SIG-M5 (cell line): ENCODE data around the gene DNAJB8.

Experiments
- DNase-seq: peaks from one replicate; lab custom pipeline; 2025; lab: John Stamatoyannopoulos, UW

Gene DNAJB8

DNA sequence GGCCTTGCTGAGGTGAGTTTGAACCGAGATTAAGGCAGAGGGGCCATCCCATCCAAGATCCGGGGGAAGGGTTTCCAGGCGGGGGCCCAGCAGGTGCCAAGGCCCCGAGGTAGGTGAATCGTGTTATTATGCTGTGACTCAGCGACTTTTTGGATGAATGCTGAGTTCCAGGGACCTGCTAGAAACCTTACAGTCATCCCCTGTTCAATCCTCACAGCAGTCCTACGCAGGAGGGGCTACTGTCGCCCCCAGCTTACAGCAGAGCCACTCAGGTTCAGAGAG lies 40.9 kb downstream of the DNAJB8 start:
- DNase-seq = no peak

DNA sequence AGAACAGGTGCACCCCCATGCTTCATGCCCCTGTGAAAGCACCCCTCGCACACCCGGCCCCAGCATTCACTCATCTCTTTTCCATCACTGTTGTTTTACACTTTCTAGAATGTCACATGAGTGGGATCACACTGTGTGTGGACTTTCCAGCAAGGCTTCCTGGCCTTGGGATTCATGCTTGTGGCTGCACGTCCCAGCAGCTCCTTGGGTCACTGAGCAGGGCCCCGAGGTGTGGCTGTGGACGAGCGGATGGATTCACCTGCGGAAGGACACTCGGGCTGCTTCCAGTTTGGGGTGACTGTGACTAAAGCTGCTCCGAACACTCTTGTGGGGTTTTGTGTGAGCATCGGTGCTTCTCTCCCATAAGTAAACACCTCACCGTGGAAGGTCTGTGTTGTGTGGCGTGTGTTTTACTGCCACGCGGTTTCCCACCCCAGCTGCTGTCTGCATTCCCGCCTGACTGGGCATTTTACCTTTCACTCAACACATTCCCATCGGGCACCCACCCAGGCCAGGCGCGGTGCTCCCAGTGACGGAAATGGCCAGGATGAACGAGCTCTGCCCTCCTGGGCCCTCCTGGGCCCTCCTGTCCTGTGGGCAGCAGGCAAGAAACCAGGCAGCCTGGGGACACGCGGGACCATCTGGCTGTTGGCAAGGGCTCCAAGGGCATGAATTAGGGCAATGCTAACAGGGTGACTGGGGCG lies 41.4 kb downstream of the DNAJB8 start:
- DNase-seq = no peak

DNA sequence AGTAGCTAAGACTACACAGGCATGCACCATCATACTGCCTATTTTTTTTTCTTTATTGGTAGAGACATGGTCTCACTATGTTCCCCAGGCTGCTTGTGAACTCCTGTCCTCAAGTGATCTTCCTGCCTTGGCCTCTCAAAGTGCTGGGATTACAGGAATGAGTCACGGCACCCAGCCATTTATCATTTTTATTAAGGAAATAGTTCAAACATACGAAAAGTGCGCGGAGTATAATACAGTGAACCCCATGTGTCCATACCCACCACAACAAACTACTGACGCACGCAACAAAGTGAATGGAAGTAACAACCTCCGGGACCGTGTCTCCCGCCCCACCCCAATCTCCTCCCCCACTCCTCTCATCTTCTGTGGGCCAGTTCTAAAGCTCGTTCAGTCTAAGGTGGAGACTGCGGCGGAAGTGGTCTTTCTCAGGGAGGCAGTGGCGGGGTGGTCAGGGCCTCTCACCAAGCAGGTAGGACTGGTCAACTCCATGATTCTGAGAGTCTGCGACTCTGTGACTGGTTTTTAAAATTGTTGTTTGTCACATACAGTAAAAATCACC lies 42.1 kb downstream of the DNAJB8 start:
- DNase-seq = no peak

DNA sequence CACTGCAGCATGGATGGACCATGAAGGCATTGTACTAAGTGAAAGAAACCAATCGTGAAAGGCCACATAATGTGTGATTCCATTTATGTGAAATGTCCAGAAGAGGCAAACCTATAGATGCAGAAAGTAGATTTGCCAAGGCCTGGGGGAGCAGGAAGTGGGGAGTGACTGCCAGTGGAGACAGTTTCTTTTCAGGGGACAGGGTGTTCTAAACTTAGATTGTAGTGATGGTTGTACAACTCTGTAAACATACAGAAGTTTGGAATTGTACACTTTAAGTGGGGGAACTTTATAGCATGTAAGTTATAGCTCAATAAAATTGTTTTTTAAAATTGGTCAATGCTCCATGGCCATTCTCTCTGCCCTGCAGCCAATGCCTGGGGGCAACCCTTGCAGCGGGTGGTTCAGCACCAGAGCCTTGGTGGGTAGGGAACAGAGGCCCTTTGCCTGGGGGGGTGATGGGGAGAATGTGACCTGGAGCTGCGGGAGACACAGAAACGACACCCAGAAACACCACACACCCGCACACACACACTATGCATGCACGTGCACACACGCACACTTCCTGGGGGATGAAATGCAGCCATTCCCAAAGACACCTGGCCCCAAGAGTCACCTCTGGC lies 43.1 kb downstream of the DNAJB8 start:
- no peak for DNase-seq

DNA sequence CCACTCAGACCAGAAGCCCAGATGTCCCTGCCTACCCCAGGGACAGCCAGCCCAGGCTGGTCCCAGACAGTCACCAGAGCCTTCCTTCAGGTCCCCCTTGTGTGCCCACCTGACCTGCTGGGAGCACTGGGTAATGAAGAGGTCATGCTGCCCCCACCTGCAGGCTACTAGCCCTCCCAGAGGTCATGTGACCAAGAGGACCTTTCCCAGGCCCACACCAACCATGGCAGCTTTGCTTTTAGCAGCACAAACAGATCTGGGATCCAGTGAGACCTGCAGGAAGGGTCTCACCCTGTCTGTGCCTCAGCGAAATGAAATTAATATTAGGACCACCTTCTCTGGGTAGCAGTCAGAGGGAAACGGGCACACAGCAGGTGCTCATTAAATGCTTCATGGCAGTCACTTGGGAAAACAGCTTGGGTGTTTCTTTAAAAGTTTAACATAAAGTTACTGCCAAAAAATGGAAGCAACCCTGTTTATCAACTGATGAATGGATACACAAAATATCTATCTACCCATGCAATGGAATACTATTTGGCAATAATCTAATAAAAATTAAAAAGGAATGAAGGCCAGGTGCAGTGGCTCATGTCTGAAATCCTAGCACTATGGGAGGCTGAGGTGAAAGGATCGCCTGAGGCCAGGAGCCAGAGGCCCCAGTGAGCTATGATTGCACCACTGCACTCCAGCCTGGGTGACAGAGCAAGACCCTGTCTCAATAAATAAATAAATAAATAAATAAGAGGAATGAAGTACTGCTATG lies 43.7 kb downstream of the DNAJB8 start:
- no peak for DNase-seq

DNA sequence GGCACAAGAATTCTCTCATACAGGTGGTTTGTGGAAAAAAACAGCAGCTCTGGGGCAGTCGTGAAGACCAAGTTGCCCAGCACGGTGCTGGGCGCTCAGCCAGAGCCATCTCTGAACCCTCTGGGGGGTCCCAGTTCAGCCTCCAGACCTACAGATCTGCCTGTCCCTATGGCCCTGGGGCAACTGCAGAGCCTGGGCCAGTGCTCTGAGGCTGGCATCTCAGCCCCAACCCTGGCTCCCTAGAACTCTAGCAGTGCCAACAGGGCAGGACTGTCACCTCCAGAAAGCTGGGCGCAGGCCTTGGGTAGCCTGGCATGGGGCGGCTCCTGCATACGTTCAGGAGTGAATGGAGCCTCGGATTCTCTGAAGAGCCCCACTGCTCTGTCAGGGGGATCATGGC lies 44.7 kb downstream of the DNAJB8 start:
- DNase-seq = no peak

DNA sequence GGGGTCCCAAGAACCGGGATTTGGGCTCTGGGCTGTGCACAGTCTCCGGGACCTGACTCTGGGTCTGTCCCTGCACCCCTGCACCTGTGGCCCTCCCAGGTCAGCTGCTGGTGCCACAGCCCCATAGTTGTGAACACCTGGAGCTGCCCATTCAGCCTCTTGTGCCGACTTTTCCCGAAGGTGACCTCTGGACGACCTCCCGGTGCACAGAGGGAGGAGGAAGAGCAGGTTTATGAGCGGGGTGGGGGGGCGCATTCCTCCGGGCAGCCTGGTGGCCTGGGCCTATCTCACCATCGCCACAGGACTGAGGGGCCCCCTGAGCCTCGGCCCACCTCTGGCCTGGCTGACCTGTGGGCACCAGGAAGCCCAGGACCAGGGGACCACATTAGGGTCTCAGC lies 45.3 kb downstream of the DNAJB8 start:
- no peak for DNase-seq

DNA sequence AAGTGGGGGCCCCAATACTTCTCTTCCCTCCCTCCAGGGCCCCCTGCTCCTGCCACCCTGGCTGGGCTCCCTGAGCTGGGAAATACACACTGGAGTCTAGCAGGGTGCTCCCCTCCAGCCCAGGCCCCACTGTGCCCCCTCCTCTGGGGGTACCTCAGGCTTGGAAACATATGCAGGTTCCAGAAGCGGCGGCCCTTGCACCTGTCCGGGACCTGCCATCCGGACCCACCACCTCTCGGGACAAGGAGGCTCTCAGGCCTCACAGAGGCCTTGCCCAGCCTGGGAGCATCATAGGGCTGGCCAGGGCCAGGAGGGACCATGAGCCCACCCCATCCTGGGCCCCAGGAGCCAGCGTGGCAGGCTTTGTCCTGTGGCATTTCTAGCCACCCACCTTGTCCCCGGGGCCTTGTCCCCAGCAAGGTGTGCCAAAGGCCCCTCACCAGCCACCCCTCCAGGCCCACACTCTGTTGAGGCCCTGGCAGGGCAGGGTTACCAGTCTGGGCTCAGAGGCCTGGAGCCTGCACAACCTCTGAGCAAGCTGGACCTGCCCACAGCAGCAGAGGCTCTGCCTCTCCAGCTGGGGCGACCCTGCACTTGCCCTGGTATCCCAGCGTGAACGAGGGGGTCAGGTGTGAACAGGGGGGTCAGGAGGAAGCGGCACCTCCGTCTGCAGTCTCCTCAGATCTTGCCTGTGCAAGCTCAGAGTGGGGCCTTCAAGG lies 45.8 kb downstream of the DNAJB8 start:
- DNase-seq = no peak

DNA sequence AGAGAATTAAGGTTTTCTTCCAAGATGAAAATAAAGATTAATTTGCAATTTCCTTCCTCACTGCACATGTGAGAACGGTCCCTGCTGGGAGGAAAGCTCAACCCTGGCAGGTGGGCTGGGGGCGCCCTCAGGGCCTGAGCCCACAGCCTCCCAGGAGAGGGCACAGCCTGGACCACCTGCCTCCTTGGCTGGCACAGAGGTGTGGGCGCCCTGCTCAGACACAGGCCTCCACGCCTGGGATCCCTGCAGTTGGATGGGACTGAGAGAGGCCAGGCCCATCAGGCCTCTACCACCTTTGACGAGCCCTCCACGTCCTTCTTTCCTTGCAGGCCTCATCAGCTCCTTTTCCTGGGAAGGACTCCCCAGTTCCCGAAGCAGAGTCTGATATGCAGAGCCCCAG lies 46.4 kb downstream of the DNAJB8 start:
- DNase-seq = no peak

DNA sequence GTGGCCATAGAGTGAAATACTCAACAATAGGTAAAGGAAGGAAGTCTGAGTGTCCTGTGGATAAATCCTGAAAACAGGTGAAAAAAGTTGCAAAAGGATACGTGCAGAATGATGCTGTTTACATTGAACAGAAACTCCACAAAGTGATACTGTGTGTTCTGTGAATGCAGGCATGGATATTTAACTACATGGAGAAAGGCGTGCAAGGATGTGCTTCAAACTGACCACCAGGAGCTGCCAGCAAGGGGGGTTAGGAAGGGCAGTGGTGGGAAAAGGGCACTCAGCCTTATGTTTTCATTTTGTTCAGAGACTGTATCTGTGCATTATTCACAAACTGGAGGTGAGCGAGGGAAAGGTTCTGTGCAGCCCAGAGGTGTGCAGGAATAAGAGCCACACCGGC lies 47.4 kb downstream of the DNAJB8 start:
- no peak for DNase-seq

DNA sequence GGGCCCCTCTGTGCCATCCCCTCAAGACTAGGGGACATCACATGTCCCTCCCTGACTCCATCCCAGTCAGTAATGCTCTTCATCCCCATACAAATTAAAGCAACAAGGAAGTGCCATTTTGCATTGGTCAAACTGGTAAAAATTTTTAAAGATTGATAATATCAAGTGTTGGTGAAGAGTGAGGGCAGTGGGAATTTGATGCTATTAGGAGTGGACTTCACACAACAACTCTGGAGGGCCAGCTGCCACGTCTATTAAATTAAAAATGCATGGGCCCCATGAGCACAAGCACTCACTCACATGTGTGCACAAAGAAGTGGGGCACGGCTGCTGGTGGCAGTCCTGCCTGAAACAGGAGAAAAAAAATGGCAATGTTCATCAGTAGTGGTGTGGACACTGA lies 47.8 kb downstream of the DNAJB8 start:
- DNase-seq = no peak

DNA sequence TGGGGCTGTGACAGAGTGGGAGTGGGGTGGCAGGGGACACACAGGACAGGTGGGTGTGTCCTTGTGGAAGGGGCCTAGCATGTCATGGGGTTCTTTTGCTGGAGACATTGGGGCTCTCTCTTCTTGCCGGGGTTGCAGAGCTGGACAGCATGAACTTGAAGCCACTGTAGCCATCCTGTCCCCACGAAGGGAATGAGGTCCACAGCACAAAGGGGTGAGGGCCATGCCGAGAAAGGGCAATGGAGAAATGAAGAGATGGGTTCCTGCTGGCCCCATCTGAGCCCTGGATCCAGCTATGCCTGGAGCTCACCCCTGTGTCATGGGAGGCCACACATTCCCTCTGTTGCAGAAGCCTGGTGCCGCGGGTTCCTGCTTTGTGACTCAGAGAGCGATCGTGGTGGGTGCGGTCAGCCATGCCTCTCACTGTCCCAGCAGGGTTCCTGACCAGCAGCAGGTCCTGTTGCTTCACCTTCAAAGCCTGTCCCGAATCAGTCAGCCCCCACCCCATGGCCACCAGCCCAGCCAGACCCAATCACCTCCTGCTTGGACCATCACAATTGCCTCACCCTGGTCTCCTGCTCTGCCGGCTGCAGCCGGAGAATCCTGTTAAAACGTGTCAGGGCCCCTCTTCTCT lies 50.0 kb downstream of the DNAJB8 start:
- peak; percentile 79 for DNase-seq

DNA sequence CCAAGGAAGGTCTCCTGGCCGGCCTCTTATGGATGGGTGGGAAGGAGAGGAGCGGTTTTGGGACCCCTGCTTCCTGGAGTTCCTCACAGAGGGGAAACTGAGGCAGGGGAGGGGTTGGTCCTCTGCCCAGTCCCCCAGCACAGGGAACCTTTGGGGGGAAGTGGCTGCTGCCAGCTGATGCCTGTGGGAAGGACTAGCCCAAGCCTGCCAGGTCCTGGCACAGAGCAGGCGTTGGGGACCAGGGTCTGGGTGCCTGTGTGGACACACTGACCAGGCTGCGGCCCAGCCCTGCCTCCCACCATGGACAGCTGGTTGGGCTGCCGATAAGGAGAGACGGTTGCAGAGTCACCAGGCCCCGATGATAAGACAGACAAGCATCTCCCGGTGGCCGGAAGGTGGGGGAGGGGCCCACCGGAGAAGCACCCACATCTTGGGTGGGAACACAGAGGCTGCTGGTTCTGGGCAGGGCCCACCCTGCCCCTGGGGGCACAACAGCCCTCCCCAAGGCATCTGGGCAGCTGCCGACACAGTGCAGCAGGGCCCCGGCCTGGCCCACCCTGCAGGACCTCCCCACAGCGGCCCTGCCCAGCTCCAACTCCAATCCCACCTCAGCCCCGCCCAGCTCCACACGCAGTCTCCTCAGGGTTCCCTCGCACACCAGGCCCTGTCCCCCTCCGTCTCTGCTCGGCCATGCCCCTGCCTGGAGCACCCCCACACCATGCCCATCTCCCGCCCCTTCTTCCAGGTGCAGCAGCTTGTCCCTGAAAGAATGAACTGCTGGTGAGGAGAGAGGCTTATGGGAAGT lies 50.7 kb downstream of the DNAJB8 start:
- no peak for DNase-seq

DNA sequence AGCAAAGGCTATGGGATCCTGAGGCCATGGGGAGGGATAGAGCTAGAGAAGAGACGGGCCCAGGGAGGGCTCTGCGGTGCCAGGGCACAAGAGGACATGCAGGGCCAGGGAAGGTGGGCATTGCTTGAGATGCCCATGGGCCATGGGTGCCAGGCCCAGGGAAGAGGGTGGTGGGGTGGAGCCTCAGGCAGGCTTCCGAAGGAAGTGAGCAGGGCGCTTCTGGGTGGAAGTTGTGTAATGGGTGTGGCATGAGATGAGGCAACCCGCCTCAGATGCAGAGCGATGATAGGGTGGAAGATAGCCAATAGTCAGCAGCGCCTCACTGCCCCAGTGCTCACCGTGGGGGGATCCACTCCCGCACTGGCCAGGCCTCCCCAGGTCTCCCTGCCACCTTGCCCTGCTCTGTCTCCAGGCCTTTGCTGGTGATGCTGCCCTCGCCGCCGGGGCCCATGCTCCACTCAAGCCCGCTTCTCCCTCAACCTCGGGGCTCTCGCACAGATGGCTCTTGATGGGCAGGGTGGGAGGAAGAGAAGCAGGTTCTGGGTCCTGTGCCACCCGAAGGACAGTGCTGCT lies 51.4 kb downstream of the DNAJB8 start:
- DNase-seq = no peak

DNA sequence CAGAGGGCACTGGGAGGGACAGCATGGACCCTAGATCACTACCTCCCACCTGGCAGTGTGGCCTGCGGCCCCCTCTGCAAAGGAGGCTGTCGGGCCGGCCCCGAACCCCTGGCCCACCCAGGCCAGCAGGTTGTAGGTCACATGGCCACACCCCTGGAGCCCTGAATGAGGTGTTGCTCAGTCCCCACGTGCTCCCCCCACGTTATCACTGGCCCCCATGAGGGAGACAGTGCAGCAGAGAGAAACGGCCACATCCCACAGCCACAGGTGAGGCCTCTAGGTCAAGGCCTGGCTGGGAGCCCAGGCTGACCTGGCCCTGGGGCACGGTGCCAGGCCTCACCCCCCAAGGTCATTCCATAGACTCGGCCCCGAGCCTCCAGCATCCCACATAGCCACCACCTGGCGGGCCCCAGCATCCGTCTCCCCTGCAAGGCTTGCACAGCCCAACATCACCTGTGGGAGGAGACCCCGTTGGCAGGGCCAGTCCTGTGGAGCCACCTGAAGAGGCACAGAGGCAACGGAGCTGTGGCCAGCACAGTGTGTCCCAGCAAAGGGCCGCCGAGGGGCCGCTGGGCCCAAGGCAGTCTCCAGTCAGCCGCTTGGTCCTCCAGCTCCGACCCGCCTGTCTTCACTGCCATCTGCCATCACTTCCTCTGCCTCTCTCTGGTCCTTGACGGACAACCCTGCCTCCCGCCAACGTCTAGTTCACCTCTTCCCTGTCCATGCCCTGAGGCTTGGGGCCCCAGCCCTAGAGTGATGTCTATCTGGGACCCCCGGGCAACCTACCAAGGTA lies 53.1 kb downstream of the DNAJB8 start:
- DNase-seq = no peak

DNA sequence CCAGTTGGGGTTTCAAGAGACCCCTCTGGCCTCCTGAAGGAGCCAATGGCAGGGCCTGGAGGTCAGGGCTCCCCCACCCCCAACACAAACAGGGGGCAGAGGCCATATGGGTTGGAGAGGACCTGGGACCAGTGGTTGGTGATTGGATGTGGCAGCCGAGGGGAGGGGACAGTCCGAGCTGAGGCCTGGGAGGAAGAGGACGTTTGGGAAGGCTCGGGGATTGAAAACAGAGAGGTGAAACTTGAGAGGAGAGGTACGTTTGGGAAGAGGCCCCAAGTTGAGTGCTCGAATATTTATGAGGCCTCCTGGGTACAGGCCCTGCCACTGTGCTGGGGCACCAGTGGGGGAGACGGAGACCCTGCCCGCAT lies 53.7 kb downstream of the DNAJB8 start:
- no peak for DNase-seq
